Skeletal muscle satellite cell (primary cell): ENCODE measurements around the gene B3GNT3.
A peak's percentile ranks its signal among the peaks of the same experiment; 100 is the strongest.

Experiments used
- H3K27me3 ChIP-seq: 2 replicates; pipeline ENCODE4 v1.7.0; 2013; ENCODE audit warnings: low read length; ENCODE audit not compliant: control insufficient read depth, insufficient read depth
- H3K36me3 ChIP-seq: 2 replicates; pipeline ENCODE4 v1.7.0; 2013; ENCODE audit warnings: mild to moderate bottlenecking, control low read depth, low read length; ENCODE audit not compliant: insufficient read depth
- H3K4me1 ChIP-seq: 2 replicates; pipeline ENCODE4 v1.7.0; 2013; ENCODE audit warnings: low read length; ENCODE audit not compliant: control insufficient read depth, insufficient read depth
- H3K4me2 ChIP-seq: 2 replicates; pipeline ENCODE4 v1.7.0; 2013; ENCODE audit warnings: mild to moderate bottlenecking, low read length
- H3K4me3 ChIP-seq: 2 replicates; pipeline ENCODE4 v1.7.0; 2013; ENCODE audit warnings: low read length
- H3K9ac ChIP-seq: 2 replicates; pipeline ENCODE4 v1.7.0; 2013; ENCODE audit warnings: mild to moderate bottlenecking, low read depth, low read length, moderate library complexity
- H3K9me3 ChIP-seq: replicated peaks from 2 replicates; pipeline ENCODE4 v1.7.0; 2013; ENCODE audit warnings: mild to moderate bottlenecking, control low read depth, low read length

The B3GNT3 gene

DNA sequence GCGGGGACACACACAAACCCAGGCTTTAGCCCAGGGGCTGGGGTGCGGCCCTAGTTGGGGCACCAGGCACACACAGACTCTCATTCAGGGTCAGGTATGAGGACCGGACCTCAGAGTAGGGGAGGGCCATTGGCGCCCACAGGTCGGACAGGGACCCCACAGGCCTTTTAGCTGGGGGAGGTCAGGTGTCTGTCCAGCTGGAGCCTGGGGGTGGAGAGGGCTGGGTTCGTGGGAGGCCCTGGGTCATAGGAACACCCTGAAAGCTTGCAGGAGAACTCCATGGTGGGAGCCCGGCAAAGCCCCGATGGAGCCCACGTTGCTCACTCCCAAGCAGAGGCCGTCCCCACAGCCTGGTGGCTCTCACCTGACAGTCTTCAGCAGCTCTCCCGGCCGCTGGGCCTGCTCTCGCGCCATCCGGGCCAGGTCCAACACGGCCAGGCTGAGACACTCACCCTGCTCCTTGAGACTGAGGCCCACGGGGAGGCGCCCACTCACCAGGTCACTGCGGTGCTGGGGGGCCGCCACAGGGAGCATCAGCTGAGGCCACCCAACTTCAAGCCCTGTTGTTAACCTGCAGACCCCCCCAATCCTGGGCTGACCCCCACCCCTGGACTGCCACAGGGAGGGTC lies 47.8 kb downstream of the B3GNT3 start:
- Histone ChIP-seq H3K9me3 (no peaks in the 10 kb centered on the region), H3K9ac (peak overlapping the region; percentile 38), H3K4me2 (peak overlapping the region; percentile 78), H3K27me3 (peaks cover 51% of the 10 kb centered on the region), H3K36me3 (no peaks in the 10 kb centered on the region), H3K4me1 (peaks cover 13% of the 10 kb centered on the region), H3K4me3 (peak overlapping the region; percentile 59)

DNA sequence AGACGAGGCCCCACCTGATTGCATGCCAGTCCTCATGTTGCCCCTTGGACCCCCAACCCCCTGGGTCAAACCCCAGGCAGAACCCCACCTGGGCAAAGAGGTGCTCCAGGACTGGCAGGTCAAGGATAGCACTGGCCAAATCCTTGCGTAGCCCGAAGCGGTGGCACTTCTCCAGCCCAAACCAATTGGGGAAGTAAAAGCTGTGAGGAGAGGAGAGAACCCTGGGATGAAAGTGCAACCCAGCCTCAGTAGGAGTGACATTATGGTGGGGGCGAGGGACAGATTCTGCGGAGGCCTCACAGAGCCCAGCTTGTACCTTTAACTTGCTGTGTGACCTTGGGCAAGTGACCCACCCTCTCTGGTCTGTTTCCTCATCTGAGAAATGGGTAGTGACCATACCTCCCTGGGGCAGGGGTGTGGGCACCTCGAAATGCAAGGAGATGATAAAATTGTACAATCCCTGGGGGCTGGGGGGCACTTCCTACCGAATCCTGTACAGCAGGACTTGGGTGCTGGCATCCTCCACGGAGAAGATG lies 48.4 kb downstream of the B3GNT3 start:
- H3K36me3 ChIP-seq: no peaks in the 10 kb centered on the region
- H3K4me3 ChIP-seq: no peak overlapping the region
- no peak overlapping the region for H3K4me2 ChIP-seq
- peaks cover 45% of the 10 kb centered on the region for H3K27me3 ChIP-seq
- H3K9me3 ChIP-seq: no peaks in the 10 kb centered on the region
- H3K9ac ChIP-seq: no peak overlapping the region
- peaks cover 13% of the 10 kb centered on the region for H3K4me1 ChIP-seq

- no peaks in the 10 kb centered on the region for H3K36me3 ChIP-seq
- no peak overlapping the region for H3K4me3 ChIP-seq
- peaks cover 43% of the 10 kb centered on the region for H3K27me3 ChIP-seq
- peaks cover 13% of the 10 kb centered on the region for H3K4me1 ChIP-seq
- no peak overlapping the region for H3K9ac ChIP-seq
- no peak overlapping the region for H3K4me2 ChIP-seq
- H3K9me3 ChIP-seq: no peaks in the 10 kb centered on the region
Observed at GRCh38 chr19:17843908-17844490, 49.1 kb downstream of the B3GNT3 start.

- H3K9ac ChIP-seq: no peak overlapping the region
- H3K4me2 ChIP-seq: no peak overlapping the region
- H3K27me3 ChIP-seq: peaks cover 26% of the 10 kb centered on the region
- no peak overlapping the region for H3K4me3 ChIP-seq
- no peaks in the 10 kb centered on the region for H3K36me3 ChIP-seq
- H3K4me1 ChIP-seq: peaks cover 20% of the 10 kb centered on the region
- no peaks in the 10 kb centered on the region for H3K9me3 ChIP-seq
Observed at GRCh38 chr19:17846146-17846545, 51.2 kb downstream of the B3GNT3 start.

GRCh38 chr19:17847538-17848366 lies 52.8 kb downstream of the B3GNT3 start, which contains the start of gene JAK3:
JAK3 (minus strand) TSS chr19:17847982; CDS start chr19:17844417, 3,565 bp downstream.
- Histone ChIP-seq H3K9ac (peak within 1 kb of the TSS; percentile 61), H3K4me1 (peaks cover 9% of the 10 kb centered on the region), H3K27me3 (peaks cover 20% of the 10 kb centered on the region), H3K36me3 (no peaks in the 10 kb centered on the region), H3K9me3 (no peaks in the 10 kb centered on the region), H3K4me3 (peak within 1 kb of the TSS; percentile 22), H3K4me2 (peak within 1 kb of the TSS; percentile 63)

GRCh38 chr19:17848595-17849292 lies 53.8 kb downstream of the B3GNT3 start:
- Histone ChIP-seq H3K4me1 (peaks cover 8% of the 10 kb centered on the region), H3K4me2 (no peak overlapping the region), H3K4me3 (no peak overlapping the region), H3K36me3 (no peaks in the 10 kb centered on the region), H3K27me3 (peaks cover 11% of the 10 kb centered on the region), H3K9me3 (no peaks in the 10 kb centered on the region), H3K9ac (no peak overlapping the region)

DNA sequence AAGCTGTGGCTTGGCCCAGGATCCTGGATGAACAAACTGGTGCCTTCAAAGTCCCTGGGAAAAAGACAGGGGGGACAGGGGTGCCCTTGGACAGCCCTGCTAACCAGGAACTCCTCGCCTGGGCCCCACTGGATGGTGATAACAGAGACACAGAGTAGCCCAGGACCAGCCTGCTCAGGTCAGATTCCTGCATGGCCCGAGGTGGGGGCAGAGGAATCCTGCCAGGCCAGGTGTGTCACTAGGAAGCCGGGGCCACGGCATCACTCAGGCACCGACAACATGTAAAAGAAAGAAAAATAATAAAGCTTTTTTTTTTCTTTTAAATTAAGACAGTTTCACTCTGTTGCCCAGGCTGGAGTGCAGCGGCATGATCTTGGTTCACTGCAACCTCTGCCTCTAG lies 59.1 kb downstream of the B3GNT3 start:
- Histone ChIP-seq H3K4me2 (no peak overlapping the region), H3K9ac (no peak overlapping the region), H3K4me3 (no peak overlapping the region), H3K4me1 (peaks cover 10% of the 10 kb centered on the region), H3K9me3 (no peaks in the 10 kb centered on the region), H3K27me3 (no peaks in the 10 kb centered on the region), H3K36me3 (no peaks in the 10 kb centered on the region)

GRCh38 chr19:17855280-17856152 lies 60.6 kb downstream of the B3GNT3 start:
- Histone ChIP-seq H3K4me2 (no peak overlapping the region), H3K4me3 (no peak overlapping the region), H3K36me3 (peaks cover 5% of the 10 kb centered on the region), H3K4me1 (peaks cover 8% of the 10 kb centered on the region), H3K27me3 (no peaks in the 10 kb centered on the region), H3K9me3 (no peaks in the 10 kb centered on the region), H3K9ac (no peak overlapping the region)

DNA sequence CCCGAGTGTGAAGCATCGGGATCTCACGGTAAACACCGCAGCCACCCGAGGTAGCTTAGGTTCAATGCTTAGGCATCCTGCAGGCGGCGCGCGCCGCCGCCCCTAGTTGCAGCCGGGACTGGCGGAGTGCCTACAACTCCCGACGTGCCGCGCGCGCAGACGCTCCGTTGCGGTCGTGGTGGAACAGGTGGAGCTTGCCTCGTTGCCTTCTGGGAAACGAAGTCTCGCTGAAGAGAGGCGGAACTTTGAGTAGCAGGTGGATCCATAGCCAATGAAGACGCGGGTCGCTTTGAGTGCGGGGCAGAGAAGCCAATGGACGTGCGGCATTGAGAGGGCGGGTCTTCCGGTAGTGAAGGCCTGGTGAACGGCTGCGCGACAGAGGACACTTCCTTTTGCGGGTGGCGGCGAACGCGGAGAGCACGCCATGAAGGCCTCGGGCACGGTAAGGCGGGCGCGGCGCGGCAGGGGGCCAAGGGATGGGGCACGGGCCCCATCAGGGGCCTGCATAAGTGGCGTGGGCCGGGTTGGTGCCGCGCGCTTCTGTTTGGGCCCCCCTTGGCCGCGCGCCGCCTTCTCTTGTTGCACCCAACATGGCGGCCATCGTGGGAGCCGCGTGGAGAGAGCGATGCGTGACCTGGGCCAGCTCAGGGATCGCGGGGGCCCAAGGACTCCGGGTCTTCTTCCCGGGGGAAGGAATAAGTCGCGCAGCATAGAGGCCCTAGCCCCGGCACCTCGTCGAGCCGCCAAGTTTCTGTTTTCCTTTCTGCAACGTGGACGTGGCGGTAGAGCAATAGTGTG lies 64.8 kb downstream of the B3GNT3 start, which contains the start of gene RPL18A:
TSS of gene RPL18A (plus strand) at position 378 of the 798 bp plus-strand sequence. CDS start at position 425, 47 bp downstream.
- Histone ChIP-seq H3K9me3 (no peaks in the 10 kb centered on the region), H3K9ac (peak within 1 kb of the TSS; percentile 97), H3K4me1 (peaks cover 17% of the 10 kb centered on the region), H3K4me3 (peak within 1 kb of the TSS; percentile 91), H3K27me3 (no peaks in the 10 kb centered on the region), H3K36me3 (peaks cover 47% of the 10 kb centered on the region), H3K4me2 (peak within 1 kb of the TSS; percentile 94)
